ENCODE data around the gene ZSWIM2. TPM values are rescaled to one million over a fixed set of nuclear protein-coding genes. Genes with fewer than 3 reads are reported as not detected.
"Not testable (repeated sequence)": the region's sequence is repeated elsewhere in the genome, so short reads cannot be mapped to it uniquely, and the experiment has no call there.

ZSWIM2 gene
- total RNA-seq, 2 donors from 2014 or later, result not detected

- ATAC-seq (replicated peaks), result no peak
- Mint-ChIP-seq H3K27ac (no peak overlapping the region), H3K27me3 (no peaks in the 10 kb centered on the region), H3K4me3 (no peak overlapping the region), H3K36me3 (ENCODE audit: low read depth) (no peaks in the 10 kb centered on the region), H3K9me3 (peaks cover 3% of the 10 kb centered on the region), H3K4me1 (no peaks in the 10 kb centered on the region)
Observed at GRCh38 chr2:186874713-186875112, 25.7 kb upstream of the ZSWIM2 start.

DNA sequence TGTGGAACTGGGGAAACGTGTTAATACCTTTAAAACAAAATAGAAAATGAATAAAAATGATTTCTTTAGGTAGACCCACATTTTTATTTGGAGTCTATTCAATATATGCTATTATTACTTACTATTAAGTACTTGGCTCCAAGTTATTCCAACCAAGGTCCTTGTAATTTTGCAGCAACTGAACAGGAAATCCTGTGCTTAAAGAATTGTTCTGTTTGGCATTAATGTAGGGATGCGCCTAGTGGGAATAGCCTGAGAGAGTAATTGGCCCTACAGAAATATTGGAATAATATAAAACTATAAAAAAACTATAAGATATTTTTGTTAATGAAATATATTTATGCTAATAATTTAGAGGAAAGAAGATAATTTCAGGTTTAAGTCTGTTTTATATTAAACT, 22.9 kb upstream of the ZSWIM2 start:
- no peak for ATAC-seq (replicated peaks)
- H3K4me3 Mint-ChIP-seq, result no peak overlapping the region
- H3K4me1 Mint-ChIP-seq, result no peaks in the 10 kb centered on the region
- no peaks in the 10 kb centered on the region for H3K27me3 Mint-ChIP-seq
- no peaks in the 10 kb centered on the region for H3K36me3 Mint-ChIP-seq (ENCODE audit: low read depth)
- H3K27ac Mint-ChIP-seq, result no peak overlapping the region
- H3K9me3 Mint-ChIP-seq, result peaks cover 3% of the 10 kb centered on the region

DNA sequence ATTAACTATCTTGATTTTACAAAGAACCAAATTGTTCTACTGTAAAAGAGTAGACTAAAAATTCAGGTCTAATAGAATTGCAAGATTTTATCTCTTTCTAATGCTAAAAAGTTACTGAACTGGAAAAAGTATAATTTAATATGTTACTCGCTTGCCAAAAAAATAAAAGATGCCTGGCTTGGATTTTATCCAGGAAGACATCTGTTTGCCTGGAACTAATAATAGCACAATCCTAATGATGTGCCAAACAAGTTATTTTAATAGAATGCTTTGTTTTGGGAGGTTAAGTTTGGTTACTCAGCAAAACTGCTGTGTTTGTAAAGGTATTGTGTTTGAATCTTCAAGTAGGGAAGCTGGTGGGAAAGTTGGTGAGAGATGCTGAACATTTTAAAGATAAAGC, 19.4 kb upstream of the ZSWIM2 start:
- H3K4me1 Mint-ChIP-seq, result no peaks in the 10 kb centered on the region
- ATAC-seq (replicated peaks), result no peak
- no peaks in the 10 kb centered on the region for H3K9me3 Mint-ChIP-seq
- H3K27me3 Mint-ChIP-seq, result no peaks in the 10 kb centered on the region
- no peak overlapping the region for H3K4me3 Mint-ChIP-seq
- no peaks in the 10 kb centered on the region for H3K36me3 Mint-ChIP-seq (ENCODE audit: low read depth)
- H3K27ac Mint-ChIP-seq, result no peak overlapping the region

DNA sequence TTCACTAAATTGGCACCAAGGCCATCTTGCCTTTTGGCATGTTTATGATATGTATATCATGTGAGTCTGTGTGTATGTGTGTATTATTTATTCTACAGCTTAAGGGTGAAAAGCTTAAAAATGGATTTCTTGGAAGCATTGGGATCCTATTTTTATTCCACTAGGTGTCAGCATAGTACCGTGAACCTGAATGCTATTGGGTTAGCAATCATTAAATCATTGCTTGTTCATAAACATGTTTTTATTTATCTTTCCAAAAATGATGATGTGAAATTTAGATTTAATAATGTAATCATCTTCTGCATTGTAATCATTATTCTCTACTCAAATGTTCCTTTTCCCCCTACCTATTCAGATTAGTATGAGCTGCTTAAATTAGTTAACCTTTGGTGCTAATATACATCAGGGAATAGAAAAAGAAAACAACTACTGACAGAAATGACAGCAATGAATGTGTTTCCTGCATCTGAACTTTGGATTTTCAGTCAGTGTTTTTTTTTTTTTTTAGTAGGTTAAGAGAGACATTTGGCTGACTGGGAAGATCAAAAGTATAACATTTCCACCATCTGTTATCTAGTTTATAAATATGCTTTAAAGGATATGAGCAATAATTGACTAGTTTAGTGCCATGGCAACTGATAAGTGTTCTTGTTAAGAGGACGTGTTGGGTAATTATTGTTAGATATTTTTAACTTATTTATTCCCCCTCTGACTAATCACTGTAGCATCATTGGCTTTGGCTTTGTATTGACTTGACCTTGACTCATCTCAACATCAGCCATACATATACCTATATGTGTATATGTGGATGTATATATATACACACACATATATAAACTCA, 14.1 kb upstream of the ZSWIM2 start:
- no peaks in the 10 kb centered on the region for H3K9me3 Mint-ChIP-seq
- no peaks in the 10 kb centered on the region for H3K36me3 Mint-ChIP-seq (ENCODE audit: low read depth)
- peaks cover 3% of the 10 kb centered on the region for H3K27me3 Mint-ChIP-seq
- ATAC-seq (replicated peaks), result no peak
- H3K27ac Mint-ChIP-seq, result no peak overlapping the region
- no peak overlapping the region for H3K4me3 Mint-ChIP-seq
- H3K4me1 Mint-ChIP-seq, result no peaks in the 10 kb centered on the region

DNA sequence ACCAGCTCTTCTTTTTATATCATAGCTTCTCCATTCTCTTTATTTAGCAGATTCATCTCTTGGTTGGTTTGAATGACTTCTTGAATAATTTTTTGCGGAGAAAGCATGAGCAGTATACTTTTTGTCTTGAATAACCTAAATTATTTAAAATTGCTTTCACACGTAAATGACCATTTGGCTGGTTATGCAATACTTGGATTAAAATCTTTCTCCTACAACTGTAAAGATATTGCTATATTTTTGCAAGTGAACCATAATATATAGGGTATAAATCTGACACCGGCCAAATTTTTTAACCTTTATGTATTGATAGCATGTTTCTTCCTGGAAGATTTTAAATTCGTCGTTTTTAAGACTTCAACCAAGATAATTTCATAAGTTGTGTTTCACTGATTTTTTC, 6.2 kb upstream of the ZSWIM2 start:
- Mint-ChIP-seq H3K36me3 (ENCODE audit: low read depth) (no peaks in the 10 kb centered on the region), H3K27me3 (peaks cover 6% of the 10 kb centered on the region), H3K4me1 (no peaks in the 10 kb centered on the region), H3K4me3 (no peak overlapping the region), H3K27ac (no peak overlapping the region), H3K9me3 (no peaks in the 10 kb centered on the region)
- ATAC-seq (replicated peaks), result no peak

DNA sequence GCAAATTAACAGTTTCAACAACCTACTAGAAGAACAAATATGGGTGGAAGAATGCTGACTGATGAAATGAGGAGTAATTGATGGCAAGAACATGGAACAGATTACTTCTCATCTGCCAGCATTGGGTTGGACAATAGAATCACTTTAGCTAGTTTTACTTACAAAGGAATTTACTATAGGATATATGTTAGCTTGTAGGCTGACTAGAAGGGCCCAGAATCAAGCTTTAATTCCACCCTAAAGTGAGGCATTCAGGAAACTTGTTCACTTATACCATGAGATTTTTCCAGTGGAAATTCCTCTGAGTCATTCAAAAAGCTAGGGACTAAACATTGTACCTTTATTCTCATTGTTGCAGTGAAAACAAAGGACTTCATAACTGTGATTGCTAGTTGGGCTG, 5.0 kb upstream of the ZSWIM2 start:
- H3K27ac Mint-ChIP-seq, result no peak overlapping the region
- H3K4me3 Mint-ChIP-seq, result no peak overlapping the region
- ATAC-seq (replicated peaks), result no peak
- H3K4me1 Mint-ChIP-seq, result peaks cover 8% of the 10 kb centered on the region
- H3K36me3 Mint-ChIP-seq (ENCODE audit: low read depth), result no peaks in the 10 kb centered on the region
- H3K27me3 Mint-ChIP-seq, result peaks cover 11% of the 10 kb centered on the region
- H3K9me3 Mint-ChIP-seq, result peaks cover 3% of the 10 kb centered on the region

GRCh38 chr2:186852508-186852907, 3.5 kb upstream of the ZSWIM2 start:
- Mint-ChIP-seq H3K27me3 (peaks cover 15% of the 10 kb centered on the region), H3K9me3 (peaks cover 3% of the 10 kb centered on the region), H3K4me1 (peaks cover 8% of the 10 kb centered on the region), H3K27ac (no peak overlapping the region), H3K36me3 (ENCODE audit: low read depth) (no peaks in the 10 kb centered on the region), H3K4me3 (no peak overlapping the region)
- no peak for ATAC-seq (replicated peaks)

DNA sequence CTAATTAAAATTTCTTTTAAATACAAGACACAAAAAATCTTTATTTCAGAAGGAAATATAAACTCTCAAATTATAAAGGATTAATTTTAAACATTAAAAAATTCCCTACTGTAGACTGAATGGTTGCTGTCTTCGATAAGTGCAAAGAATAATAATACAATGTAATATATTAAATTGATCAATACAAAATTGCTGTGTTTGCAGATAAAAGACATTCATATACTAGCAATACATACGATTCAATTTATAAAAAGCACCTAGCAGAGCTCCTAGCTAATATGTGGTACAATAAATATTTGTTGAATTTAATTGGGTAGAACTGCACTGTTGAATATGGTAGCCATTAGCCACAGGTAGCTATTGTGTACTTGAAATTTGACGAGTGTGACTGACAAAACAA, 6.6 kb downstream of the ZSWIM2 start:
- Mint-ChIP-seq H3K4me1 (no peaks in the 10 kb centered on the region), H3K27ac (no peak overlapping the region), H3K27me3 (peaks cover 10% of the 10 kb centered on the region), H3K4me3 (no peak overlapping the region), H3K9me3 (no peaks in the 10 kb centered on the region), H3K36me3 (ENCODE audit: low read depth) (no peaks in the 10 kb centered on the region)
- no peak for ATAC-seq (replicated peaks)

GRCh38 chr2:186841940-186842339, 7.0 kb downstream of the ZSWIM2 start:
- no peak for ATAC-seq (replicated peaks)
- Mint-ChIP-seq H3K27ac (no peak overlapping the region), H3K9me3 (no peaks in the 10 kb centered on the region), H3K4me3 (no peak overlapping the region), H3K36me3 (ENCODE audit: low read depth) (no peaks in the 10 kb centered on the region), H3K27me3 (peaks cover 10% of the 10 kb centered on the region), H3K4me1 (no peaks in the 10 kb centered on the region)

GRCh38 chr2:186835628-186836027, 13.3 kb downstream of the ZSWIM2 start:
- H3K27ac Mint-ChIP-seq, result no peak overlapping the region
- no peaks in the 10 kb centered on the region for H3K36me3 Mint-ChIP-seq (ENCODE audit: low read depth)
- no peaks in the 10 kb centered on the region for H3K9me3 Mint-ChIP-seq
- H3K4me3 Mint-ChIP-seq, result no peak overlapping the region
- no peaks in the 10 kb centered on the region for H3K27me3 Mint-ChIP-seq
- H3K4me1 Mint-ChIP-seq, result no peaks in the 10 kb centered on the region
- ATAC-seq (replicated peaks), result no peak

DNA sequence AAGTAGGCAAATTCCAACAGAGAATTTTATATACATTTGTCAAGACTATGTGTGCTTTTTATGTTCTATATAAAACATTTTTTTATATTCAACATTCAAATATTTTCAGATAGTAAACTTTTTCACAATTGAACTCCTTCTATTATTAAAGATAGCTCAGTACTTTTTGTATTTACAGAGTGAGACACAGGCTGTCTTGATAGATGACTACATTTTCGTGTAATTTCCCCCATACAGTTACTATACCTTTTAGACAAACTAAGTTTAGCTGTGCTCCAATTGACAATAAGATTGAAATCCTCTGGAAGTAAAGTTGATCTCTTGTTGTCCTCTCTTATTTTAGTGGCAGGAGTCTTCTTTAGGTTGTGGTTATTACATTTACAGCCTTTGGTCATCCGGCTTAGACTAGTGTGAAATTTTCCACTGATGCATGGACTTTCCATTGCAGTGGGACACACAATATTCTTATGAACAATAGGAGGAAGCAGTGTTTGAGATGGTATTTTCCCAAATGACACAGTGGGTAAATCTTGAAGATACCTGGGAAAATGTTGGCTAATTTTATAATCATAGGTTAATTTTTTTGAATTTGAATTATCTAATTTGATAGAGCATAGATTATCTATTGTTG, 21.0 kb downstream of the ZSWIM2 start:
- Mint-ChIP-seq H3K9me3 (no peaks in the 10 kb centered on the region), H3K27me3 (no peaks in the 10 kb centered on the region), H3K27ac (no peak overlapping the region), H3K36me3 (ENCODE audit: low read depth) (no peaks in the 10 kb centered on the region), H3K4me3 (no peak overlapping the region), H3K4me1 (no peaks in the 10 kb centered on the region)
- no peak for ATAC-seq (replicated peaks)

GRCh38 chr2:186827411-186827810, 21.6 kb downstream of the ZSWIM2 start:
- H3K36me3 Mint-ChIP-seq (ENCODE audit: low read depth), result no peaks in the 10 kb centered on the region
- H3K9me3 Mint-ChIP-seq, result no peaks in the 10 kb centered on the region
- no peak for ATAC-seq (replicated peaks)
- no peak overlapping the region for H3K4me3 Mint-ChIP-seq
- H3K27ac Mint-ChIP-seq, result no peak overlapping the region
- no peaks in the 10 kb centered on the region for H3K27me3 Mint-ChIP-seq
- no peaks in the 10 kb centered on the region for H3K4me1 Mint-ChIP-seq

- ATAC-seq (replicated peaks), result no peak
- H3K9me3 Mint-ChIP-seq, result no peaks in the 10 kb centered on the region
- no peak overlapping the region for H3K4me3 Mint-ChIP-seq
- H3K4me1 Mint-ChIP-seq, result no peaks in the 10 kb centered on the region
- no peaks in the 10 kb centered on the region for H3K27me3 Mint-ChIP-seq
- no peaks in the 10 kb centered on the region for H3K36me3 Mint-ChIP-seq (ENCODE audit: low read depth)
- H3K27ac Mint-ChIP-seq, result no peak overlapping the region
Observed at GRCh38 chr2:186822323-186822722, 26.6 kb downstream of the ZSWIM2 start.

DNA sequence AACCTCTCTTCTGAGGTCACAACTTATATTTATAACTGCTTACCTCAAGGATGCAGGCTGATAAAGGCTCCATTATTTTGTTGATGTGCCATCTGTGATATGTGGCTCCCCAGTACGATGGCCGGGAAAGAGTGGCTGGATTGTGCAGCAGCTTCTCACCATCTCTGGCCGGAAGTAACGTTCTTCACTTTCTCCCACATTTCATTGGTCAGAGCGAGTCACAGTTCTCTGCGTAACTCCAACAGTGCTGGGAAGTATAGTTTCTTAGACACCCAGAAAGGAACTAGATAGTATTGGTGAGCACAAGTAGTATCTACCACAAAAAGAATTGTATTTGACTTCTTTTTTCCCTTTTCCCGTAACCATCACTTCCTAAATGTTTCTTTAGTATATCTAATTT, 28.7 kb downstream of the ZSWIM2 start:
- H3K9me3 Mint-ChIP-seq, result no peaks in the 10 kb centered on the region
- H3K27ac Mint-ChIP-seq, result no peak overlapping the region
- H3K4me3 Mint-ChIP-seq, result no peak overlapping the region
- H3K4me1 Mint-ChIP-seq, result no peaks in the 10 kb centered on the region
- ATAC-seq (replicated peaks), result no peak
- H3K36me3 Mint-ChIP-seq (ENCODE audit: low read depth), result no peaks in the 10 kb centered on the region
- no peaks in the 10 kb centered on the region for H3K27me3 Mint-ChIP-seq

- not testable (repeated sequence) for H3K27me3 Mint-ChIP-seq; H3K4me1 Mint-ChIP-seq; H3K9me3 Mint-ChIP-seq; H3K36me3 Mint-ChIP-seq (ENCODE audit: low read depth); H3K4me3 Mint-ChIP-seq; ATAC-seq (replicated peaks); H3K27ac Mint-ChIP-seq
Observed at GRCh38 chr2:186811760-186812159, 37.2 kb downstream of the ZSWIM2 start.
